Hepatocyte (in vitro differentiated cells): ENCODE results near the gene TBC1D21.

Experiments used
- EZH2 ChIP-seq: fragments of 200-600 bp; sonication (generic); IDR thresholded peaks from 2 replicates; pipeline ENCODE4 v1.6.1; 2016; ENCODE audit warnings: antibody characterized with exemption, mild to moderate bottlenecking, borderline replicate concordance
- EZH2phosphoT487 ChIP-seq: fragments of 200-600 bp; sonication (generic); IDR thresholded peaks from one replicate; pipeline ENCODE4 v1.6.1; 2018; ENCODE audit warnings: antibody characterized with exemption, mild to moderate bottlenecking, low read depth, moderate library complexity; ENCODE audit not compliant: unreplicated experiment, severe bottlenecking
- TF ChIP-seq, protein P1 (sequence below): fragments of 200-600 bp; sonication (generic); IDR thresholded peaks from 2 replicates; pipeline ENCODE4 v1.5.1; 2016; ENCODE audit warnings: antibody characterized with exemption, mild to moderate bottlenecking; ENCODE audit not compliant: poor library complexity

- TF ChIP-seq, protein P1, sequence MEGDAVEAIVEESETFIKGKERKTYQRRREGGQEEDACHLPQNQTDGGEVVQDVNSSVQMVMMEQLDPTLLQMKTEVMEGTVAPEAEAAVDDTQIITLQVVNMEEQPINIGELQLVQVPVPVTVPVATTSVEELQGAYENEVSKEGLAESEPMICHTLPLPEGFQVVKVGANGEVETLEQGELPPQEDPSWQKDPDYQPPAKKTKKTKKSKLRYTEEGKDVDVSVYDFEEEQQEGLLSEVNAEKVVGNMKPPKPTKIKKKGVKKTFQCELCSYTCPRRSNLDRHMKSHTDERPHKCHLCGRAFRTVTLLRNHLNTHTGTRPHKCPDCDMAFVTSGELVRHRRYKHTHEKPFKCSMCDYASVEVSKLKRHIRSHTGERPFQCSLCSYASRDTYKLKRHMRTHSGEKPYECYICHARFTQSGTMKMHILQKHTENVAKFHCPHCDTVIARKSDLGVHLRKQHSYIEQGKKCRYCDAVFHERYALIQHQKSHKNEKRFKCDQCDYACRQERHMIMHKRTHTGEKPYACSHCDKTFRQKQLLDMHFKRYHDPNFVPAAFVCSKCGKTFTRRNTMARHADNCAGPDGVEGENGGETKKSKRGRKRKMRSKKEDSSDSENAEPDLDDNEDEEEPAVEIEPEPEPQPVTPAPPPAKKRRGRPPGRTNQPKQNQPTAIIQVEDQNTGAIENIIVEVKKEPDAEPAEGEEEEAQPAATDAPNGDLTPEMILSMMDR, result no peak
- TF ChIP-seq EZH2 (no peak), EZH2phosphoT487 (no peak)
These were observed 18.3 kb downstream of the TBC1D21 start for GRCh38 chr15:73891328-73892315.
